CD14-positive monocyte (primary cell): ENCODE data around the gene RCOR3. TPM values are rescaled to one million over a fixed set of nuclear protein-coding genes. Genes with fewer than 3 reads are reported as not detected.
"Not testable (repeated sequence)": the region's sequence is repeated elsewhere in the genome, so short reads cannot be mapped to it uniquely, and the experiment has no call there.

Source experiments
- DNase-seq, 3 donors: peaks; one replicate each; pipeline ENCODE4 v3.0.0-alpha.2; 2011 to 2022
- H2AFZ ChIP-seq: 2 replicates; pipeline ENCODE4 v1.6.0; 2012; ENCODE audit warnings: mild to moderate bottlenecking, low read depth, low read length, inconsistent platforms; ENCODE audit not compliant: insufficient read depth, poor library complexity, severe bottlenecking
- H3K27ac ChIP-seq, 2 donors: 1 replicate in 1 of 2; 2 replicates in 1 of 2; pipeline ENCODE4 v1.5.1; 2012 to 2013; ENCODE audit warnings: low read length in 2 of 2, control low read depth in 1 of 2, inconsistent platforms in 1 of 2, low read depth in 1 of 2, mild to moderate bottlenecking in 1 of 2
- H3K27me3 ChIP-seq, 2 donors: one replicate each; pipeline versions ENCODE4 v1.6.0 to v1.6.1; 2011 to 2013; ENCODE audit warnings: low read length in 2 of 2; ENCODE audit not compliant: control insufficient read depth in 2 of 2, insufficient read depth in 2 of 2
- H3K36me3 ChIP-seq, 2 donors: replicated peaks in 1 of 2; 1 replicate in 1 of 2; 2 replicates in 1 of 2; pipeline versions ENCODE4 v1.5.1 to v1.6.1; 2012 to 2013; ENCODE audit warnings: low read length in 2 of 2, control low read depth in 1 of 2, inconsistent platforms in 1 of 2, mild to moderate bottlenecking in 1 of 2; ENCODE audit not compliant: insufficient read depth in 2 of 2, control insufficient read depth in 1 of 2
- H3K4me1 ChIP-seq, 2 donors: 1 replicate in 1 of 2; 2 replicates in 1 of 2; pipeline versions ENCODE4 v1.5.1 to v1.6.1; 2012 to 2013; ENCODE audit warnings: low read length in 2 of 2, control low read depth in 1 of 2, inconsistent platforms in 1 of 2, mild to moderate bottlenecking in 1 of 2, moderate library complexity in 1 of 2; ENCODE audit not compliant: insufficient read depth in 2 of 2, control insufficient read depth in 1 of 2
- H3K4me2 ChIP-seq: replicated peaks from 2 replicates; pipeline ENCODE3; 2012; ENCODE audit warnings: low read length, moderate library complexity, mild to moderate bottlenecking; ENCODE audit not compliant: poor library complexity, severe bottlenecking; ENCODE audit errors: extremely low read depth
- H3K4me3 ChIP-seq, 3 experiments: fragments of 200-600 bp in 1 of 3; sonication (generic) in 1 of 3; replicated peaks in 1 of 3; 1 replicate in 2 of 3; 2 replicates in 1 of 3; pipeline ENCODE4 v1.5.1; 2011 to 2013; ENCODE audit warnings: low read length in 3 of 3, mild to moderate bottlenecking in 3 of 3, control low read depth in 2 of 3, low read depth in 2 of 3, inconsistent platforms in 1 of 3, moderate library complexity in 1 of 3
- H3K79me2 ChIP-seq: 2 replicates; pipeline ENCODE4 v1.6.0; 2012; ENCODE audit warnings: mild to moderate bottlenecking, control low read depth, inconsistent platforms, low read length, moderate library complexity; ENCODE audit not compliant: insufficient read depth
- H3K9ac ChIP-seq: 2 replicates; pipeline ENCODE4 v1.6.0; 2017; ENCODE audit warnings: low read length, mild to moderate bottlenecking; ENCODE audit not compliant: insufficient read depth, poor library complexity, severe bottlenecking
- H3K9me3 ChIP-seq, 2 donors: replicated peaks in 1 of 2; 1 replicate in 1 of 2; 2 replicates in 1 of 2; pipeline versions ENCODE4 v1.5.1 to v1.6.1; 2012 to 2013; ENCODE audit warnings: low read length in 2 of 2, control low read depth in 1 of 2; ENCODE audit not compliant: control insufficient read depth in 1 of 2, insufficient read depth in 1 of 2
- H4K20me1 ChIP-seq: 2 replicates; pipeline ENCODE4 v1.6.0; 2012; ENCODE audit warnings: mild to moderate bottlenecking, low read length, control low read depth, moderate library complexity; ENCODE audit not compliant: insufficient read depth
- H3K27ac Mint-ChIP-seq, 7 donors: one replicate each; pipeline ENCODE4 v1.8.0; 2020; ENCODE audit warnings: mild to moderate bottlenecking in 7 of 7, mixed read lengths in 7 of 7, moderate library complexity in 6 of 7, inconsistent platforms in 2 of 7
- H3K27me3 Mint-ChIP-seq, 3 donors: one replicate each; pipeline ENCODE4 v1.8.0; 2021 to 2022; ENCODE audit warnings: low read depth in 3 of 3, mild to moderate bottlenecking in 3 of 3, mixed read lengths in 3 of 3, moderate library complexity in 3 of 3, inconsistent platforms in 1 of 3
- H3K36me3 Mint-ChIP-seq, 2 donors: one replicate each; pipeline ENCODE4 v1.8.0; 2020; ENCODE audit warnings: mixed read lengths in 2 of 2, inconsistent platforms in 1 of 2, mild to moderate bottlenecking in 1 of 2
- H3K4me1 Mint-ChIP-seq: one replicate; pipeline ENCODE4 v1.8.0; 2020; ENCODE audit warnings: mild to moderate bottlenecking, mixed read lengths
- H3K4me3 Mint-ChIP-seq, 2 donors: one replicate each; pipeline ENCODE4 v1.8.0; 2020; ENCODE audit warnings: mild to moderate bottlenecking in 2 of 2, mixed read lengths in 2 of 2, moderate library complexity in 1 of 2
- H3K9me3 Mint-ChIP-seq, 7 donors: one replicate each; pipeline ENCODE4 v1.8.0; 2020 to 2022; ENCODE audit warnings: mixed read lengths in 7 of 7, mild to moderate bottlenecking in 6 of 7, moderate library complexity in 6 of 7, inconsistent platforms in 2 of 7
- CTCF ChIP-seq: fragments of 200-600 bp; IDR thresholded peaks from one replicate; pipeline ENCODE4 v1.8.0; 2022; ENCODE audit warnings: antibody characterized with exemption, mild to moderate bottlenecking
- WGBS: methylation state at CpG from one replicate; pipeline ENCODE4 v1.1.5; 2013; ENCODE audit warnings: missing lambda C conversion rate; ENCODE audit not compliant: insufficient coverage; 5-methylcytosine and 5-hydroxymethylcytosine counted together
- intact Hi-C, 2 donors: fragments of 100-400 bp; cut with micrococcal nuclease; formaldehyde crosslinking; loops; one replicate each; pipeline versions ENCODE4 v1.15.0 to v1.15.1; 2023
- polyA plus RNA-seq, 3 donors: library from polyadenylated mRNA; depleted of rRNA in 1 of 3; unstranded in 2 of 3; stranded (reverse) in 1 of 3; fragments of 300-500 nt in 2 of 3; fragments of >200 nt in 1 of 3; fragmentation: Illumina TruSeq in 2 of 3; gene quantifications; 1 replicate in 2 of 3; 2 replicates in 1 of 3; pipeline ENCODE4 v1.2.3, GENCODE V29; 2012 to 2021

Gene RCOR3
- polyA plus RNA-seq, 3 donors = 14.5 to 46.5 (median 21.6) TPM

- intact Hi-C loops = no loop called here
- no peak overlapping the region for H3K27ac ChIP-seq
- no peaks in the 10 kb centered on the region for H3K9me3 ChIP-seq
- no peak overlapping the region for H3K4me3 ChIP-seq
- H3K9ac ChIP-seq = no peak overlapping the region
- H2AFZ ChIP-seq = no peak overlapping the region
- no peak overlapping the region for H3K4me2 ChIP-seq
- no peaks in the 10 kb centered on the region for H3K4me1 ChIP-seq
- Mint-ChIP-seq H3K4me1 (no peaks in the 10 kb centered on the region), H3K9me3 (peaks cover 0 to 3% (median 0%) of the 10 kb centered on the region in 7 donors), H3K4me3 (no peak overlapping the region), H3K27me3 (peaks cover 0 to 3% (median 3%) of the 10 kb centered on the region in 3 donors), H3K36me3 (no peaks in the 10 kb centered on the region), H3K27ac (no peak overlapping the region)
- no CpG with 5 or more reads among the region's 1 CpG for WGBS
- TF ChIP-seq CTCF = no peak
- DNase-seq = no peak
- no peaks in the 10 kb centered on the region for H3K79me2 ChIP-seq
- no peaks in the 10 kb centered on the region for H3K36me3 ChIP-seq
- H4K20me1 ChIP-seq = no peaks in the 10 kb centered on the region
- no peaks in the 10 kb centered on the region for H3K27me3 ChIP-seq
Measured at GRCh38 chr1:211241071-211241470, 18.1 kb upstream of the RCOR3 start.

GRCh38 chr1:211243639-211244038 is 15.5 kb upstream of the RCOR3 start:
- H2AFZ ChIP-seq, DNase-seq, H3K79me2 ChIP-seq, H3K9me3 ChIP-seq, H3K9ac ChIP-seq, H3K27ac ChIP-seq, H3K36me3 ChIP-seq, H3K4me1 Mint-ChIP-seq, H3K4me1 ChIP-seq, H3K4me3 Mint-ChIP-seq, H3K4me3 ChIP-seq, H3K27me3 Mint-ChIP-seq, H3K9me3 Mint-ChIP-seq, H3K27me3 ChIP-seq, intact Hi-C loops, H3K36me3 Mint-ChIP-seq, H4K20me1 ChIP-seq, H3K4me2 ChIP-seq, H3K27ac Mint-ChIP-seq: not testable (repeated sequence)
- WGBS = no CpG with 5 or more reads among the region's 5 CpGs

GRCh38 chr1:211246583-211246982 is 12.6 kb upstream of the RCOR3 start:
- H3K4me2 ChIP-seq, H3K4me1 Mint-ChIP-seq, H3K4me3 ChIP-seq, DNase-seq, H3K4me3 Mint-ChIP-seq, H3K27me3 Mint-ChIP-seq, H3K27ac Mint-ChIP-seq, H3K9ac ChIP-seq, H3K9me3 ChIP-seq, H3K27me3 ChIP-seq, H3K36me3 ChIP-seq, H3K4me1 ChIP-seq, H3K36me3 Mint-ChIP-seq, H3K9me3 Mint-ChIP-seq, H2AFZ ChIP-seq, H3K79me2 ChIP-seq, H4K20me1 ChIP-seq, intact Hi-C loops, H3K27ac ChIP-seq: not testable (repeated sequence)
- WGBS = 95% methylated on average over 3 of the region's 4 CpGs
